DMS 273 (cell line): Measurements from ENCODE around the gene VLDLR.
"Not testable (repeated sequence)": the region's sequence is repeated elsewhere in the genome, so short reads cannot be mapped to it uniquely, and the experiment has no call there.

Experiments
- DNase-seq: peaks from one replicate; lab custom pipeline; 2025; ENCODE audit not compliant: unreplicated experiment; lab: John Stamatoyannopoulos, UW

Gene VLDLR

DNA sequence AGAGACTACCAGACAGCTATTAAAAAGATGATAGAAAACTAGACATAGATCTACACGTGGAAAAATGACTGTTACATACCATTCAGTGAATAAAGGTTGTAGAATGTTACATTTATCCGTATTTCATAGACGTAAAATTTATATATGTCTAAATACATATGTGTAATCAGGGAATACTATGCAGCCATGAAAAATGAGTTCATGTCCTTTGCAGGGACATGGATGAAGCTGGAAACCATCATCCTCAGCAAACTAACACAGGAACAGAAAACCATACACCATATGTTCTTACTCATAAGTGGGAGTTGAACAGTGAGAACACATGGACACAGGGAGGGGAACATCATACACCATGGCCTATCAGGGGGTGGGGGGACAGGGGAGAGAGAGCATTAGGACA, 85.7 kb downstream of the VLDLR start:
- DNase-seq, result not testable (repeated sequence)
